HUES64 (cell line): ENCODE results near the gene PSENEN. TPM values are rescaled to one million over a fixed set of nuclear protein-coding genes. Genes with fewer than 3 reads are reported as not detected.

Experiments used
- H3K27ac ChIP-seq: 2 replicates; pipeline ENCODE4 v1.7.0; 2013; ENCODE audit warnings: low read depth, low read length, inconsistent platforms
- H3K27me3 ChIP-seq: 2 replicates; pipeline ENCODE4 v1.6.1; 2013; ENCODE audit warnings: mild to moderate bottlenecking, low read length; ENCODE audit not compliant: insufficient read depth
- H3K36me3 ChIP-seq: 2 replicates; pipeline ENCODE4 v1.6.1; 2013; ENCODE audit warnings: mild to moderate bottlenecking, low read length; ENCODE audit not compliant: insufficient read depth
- H3K4me1 ChIP-seq: 2 replicates; pipeline ENCODE4 v1.6.1; 2013; ENCODE audit warnings: mild to moderate bottlenecking, low read length, moderate library complexity; ENCODE audit not compliant: insufficient read depth
- H3K4me3 ChIP-seq: 2 replicates; pipeline ENCODE4 v1.5.1; 2013; ENCODE audit warnings: mild to moderate bottlenecking, low read length, moderate library complexity
- H3K9ac ChIP-seq: 2 replicates; pipeline ENCODE4 v1.6.1; 2013; ENCODE audit warnings: mild to moderate bottlenecking, low read depth, low read length
- H3K9me3 ChIP-seq: 2 replicates; pipeline ENCODE4 v1.6.1; 2013; ENCODE audit warnings: low read depth, low read length; ENCODE audit not compliant: insufficient read depth
- WGBS: fragments of 150-250, 120-280 bp; methylation state at CpG from one replicate; pipeline ENCODE4 v1.1.7; 2013; ENCODE audit warnings: missing lambda C conversion rate; 5-methylcytosine and 5-hydroxymethylcytosine counted together
- polyA plus RNA-seq, 2 experiments: library from polyadenylated mRNA; stranded (reverse); fragments of 50-300 nt; gene quantifications; one replicate each; pipeline ENCODE4 v1.2.3, GENCODE V29; 2013

Gene PSENEN, protein sequence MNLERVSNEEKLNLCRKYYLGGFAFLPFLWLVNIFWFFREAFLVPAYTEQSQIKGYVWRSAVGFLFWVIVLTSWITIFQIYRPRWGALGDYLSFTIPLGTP
- 54.2 TPM for polyA plus RNA-seq (2013, experiment 1 of 2)
- polyA plus RNA-seq (2013, experiment 2 of 2) = 56.0 TPM

DNA sequence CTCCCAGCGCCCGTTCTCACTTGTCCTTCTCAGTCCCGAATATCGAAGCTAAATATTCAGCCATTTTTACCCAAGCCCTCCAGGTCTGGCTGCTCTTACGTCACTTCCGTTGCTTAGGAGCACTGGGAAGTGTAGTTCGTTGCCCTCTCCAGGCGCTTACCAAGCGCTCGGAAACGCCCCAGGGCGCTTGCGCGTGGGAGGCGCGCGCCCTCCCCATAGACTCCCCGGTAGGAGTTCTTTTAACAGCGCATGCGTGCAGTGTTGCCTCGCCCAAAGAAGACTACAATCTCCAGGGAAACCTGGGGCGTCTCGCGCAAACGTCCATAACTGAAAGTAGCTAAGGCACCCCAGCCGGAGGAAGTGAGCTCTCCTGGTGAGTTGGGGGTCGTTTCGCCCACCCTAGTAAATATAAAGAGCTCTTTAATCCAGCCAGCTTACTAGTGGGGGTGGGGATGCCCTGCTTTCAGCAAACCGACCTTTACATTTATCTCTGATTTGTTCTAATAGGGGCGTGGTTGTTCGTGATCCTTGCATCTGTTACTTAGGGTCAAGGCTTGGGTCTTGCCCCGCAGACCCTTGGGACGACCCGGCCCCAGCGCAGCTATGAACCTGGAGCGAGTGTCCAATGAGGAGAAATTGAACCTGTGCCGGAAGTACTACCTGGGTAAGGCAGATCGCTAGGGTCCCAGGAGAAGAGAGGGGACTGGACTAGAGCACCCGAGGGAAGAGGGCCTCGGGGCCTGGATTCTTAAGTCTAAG lies at the start of gene PSENEN, which contains the start of gene U2AF1L4:
TSS of gene PSENEN (plus strand) at position 324 of the 759 bp plus-strand sequence. CDS start at position 604, 280 bp downstream.
TSS of gene U2AF1L4 (minus strand) at position 91 of the 759 bp plus-strand sequence. CDS start at position 64, 27 bp downstream.
- no peaks in the 10 kb centered on the region; the same call in 1 of the 2 replicates for H3K4me1 ChIP-seq
- H3K27ac ChIP-seq = peak within 1 kb of the TSS; percentile 98
- H3K27me3 ChIP-seq = no peaks in the 10 kb centered on the region
- peak within 1 kb of the TSS; percentile 78 for H3K9ac ChIP-seq
- peak within 1 kb of the TSS; percentile 72 for H3K4me3 ChIP-seq
- no peaks in the 10 kb centered on the region for H3K9me3 ChIP-seq
- H3K36me3 ChIP-seq = peaks cover 9% of the 10 kb centered on the region
- WGBS = under 1% methylated on average over 40 of the region's 40 CpGs

DNA sequence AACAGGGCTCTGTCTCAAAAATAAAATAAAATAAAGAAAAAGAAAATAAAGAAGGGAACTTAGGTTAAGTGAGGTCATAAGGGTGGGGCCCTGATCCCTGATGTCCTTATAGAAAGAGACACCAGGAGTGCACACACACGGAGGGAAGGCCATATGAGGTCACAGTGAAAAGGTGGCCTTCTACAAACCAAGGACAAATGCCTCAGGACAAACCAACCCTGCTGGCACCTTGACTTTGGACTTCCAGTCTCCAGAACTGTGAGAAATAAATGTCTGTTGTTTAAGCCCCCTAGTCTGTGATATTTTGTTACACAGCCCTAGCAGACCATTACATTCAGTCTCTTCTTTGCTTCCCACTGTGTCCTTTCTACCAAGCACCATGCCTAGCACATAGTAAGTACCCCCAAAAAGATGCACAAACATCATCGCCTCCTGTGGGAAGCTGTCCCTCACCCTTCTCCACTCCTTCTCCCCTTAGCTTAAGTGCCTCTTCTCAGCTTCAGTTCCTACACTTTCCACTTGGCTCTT lies 49.5 kb upstream of the PSENEN start:
- H3K4me3 ChIP-seq = no peak overlapping the region
- no peaks in the 10 kb centered on the region for H3K27me3 ChIP-seq
- no peak overlapping the region for H3K27ac ChIP-seq
- no peaks in the 10 kb centered on the region for H3K9me3 ChIP-seq
- no peaks in the 10 kb centered on the region for H3K4me1 ChIP-seq
- no peaks in the 10 kb centered on the region for H3K36me3 ChIP-seq
- H3K9ac ChIP-seq = no peak overlapping the region
- 89% methylated on average over 2 of the region's 2 CpGs for WGBS

DNA sequence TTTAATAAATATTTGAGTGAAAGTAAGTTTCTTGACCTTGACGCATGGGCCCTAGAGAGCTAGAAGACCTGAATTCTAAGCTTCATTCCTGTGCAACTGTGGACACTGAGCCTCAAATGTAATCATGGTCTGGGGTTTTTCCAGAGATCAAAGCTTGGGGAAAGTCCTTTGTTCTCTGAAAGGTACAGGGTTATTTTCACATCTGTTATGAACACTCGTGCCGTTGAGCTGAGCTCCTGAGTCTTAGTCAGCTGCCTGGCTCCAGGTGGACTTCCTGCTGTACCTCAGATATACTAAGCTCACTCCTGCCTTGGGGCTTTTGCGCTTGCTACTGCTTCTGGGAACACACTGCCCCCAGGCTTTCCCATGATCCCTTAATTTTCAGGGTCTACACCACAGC lies 48.6 kb upstream of the PSENEN start:
- no peak overlapping the region for H3K9ac ChIP-seq

DNA sequence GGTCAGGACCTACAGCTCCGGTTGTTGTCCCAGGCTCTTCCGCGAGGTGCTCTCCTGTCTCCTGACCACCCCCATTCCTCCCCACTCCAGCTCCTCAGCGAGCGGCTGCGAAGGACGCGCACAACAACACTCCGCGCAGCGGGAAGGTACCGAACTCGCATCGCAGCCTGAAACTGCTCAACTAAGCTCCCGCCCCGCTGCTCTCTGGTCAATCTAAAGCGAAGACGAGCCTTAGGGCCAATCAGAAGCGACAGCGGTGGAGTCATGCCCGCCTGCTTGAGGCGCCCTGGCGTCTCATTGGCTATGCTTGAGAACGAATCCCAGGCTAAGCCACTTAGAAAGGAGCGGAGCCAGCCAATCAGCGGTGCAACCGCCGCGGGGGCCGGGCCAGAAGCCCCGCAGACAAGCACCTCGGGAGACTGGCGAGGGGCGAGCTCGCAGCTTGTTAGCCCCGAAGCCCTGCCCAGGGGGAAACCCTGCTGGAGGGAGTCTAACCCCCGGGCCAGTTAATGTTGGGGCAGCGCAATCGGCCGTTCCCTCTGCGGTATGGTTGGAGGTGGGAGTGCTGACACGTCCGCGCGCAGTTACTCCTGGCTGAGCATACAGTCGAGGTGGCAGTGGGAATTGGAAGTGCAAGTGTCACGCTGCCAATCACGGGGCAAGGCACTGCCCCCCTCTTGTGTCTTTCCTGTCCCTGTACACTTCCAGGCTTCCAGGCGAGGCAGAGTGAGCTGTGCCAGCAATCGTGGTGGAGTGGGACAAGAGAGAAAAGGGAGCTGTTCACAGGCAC lies 43.0 kb upstream of the PSENEN start:
- H3K9ac ChIP-seq = peak overlapping the region; percentile 21; the same call in 1 of the 2 replicates
- H3K27me3 ChIP-seq = peaks cover 28% of the 10 kb centered on the region
- 1% methylated on average over 50 of the region's 50 CpGs for WGBS
- H3K27ac ChIP-seq = no peak overlapping the region
- H3K4me1 ChIP-seq = no peaks in the 10 kb centered on the region; the same call in 1 of the 2 replicates
- H3K4me3 ChIP-seq = peak overlapping the region; percentile 73
- no peaks in the 10 kb centered on the region for H3K9me3 ChIP-seq
- H3K36me3 ChIP-seq = no peaks in the 10 kb centered on the region

More for the DNA sequence above, 48.6 kb upstream of the PSENEN start:
- Histone ChIP-seq H3K36me3 (no peaks in the 10 kb centered on the region), H3K27ac (no peak overlapping the region), H3K27me3 (no peaks in the 10 kb centered on the region), H3K4me3 (no peak overlapping the region), H3K9me3 (no peaks in the 10 kb centered on the region), H3K4me1 (no peaks in the 10 kb centered on the region)
- WGBS = 87% methylated on average over 4 of the region's 4 CpGs

DNA sequence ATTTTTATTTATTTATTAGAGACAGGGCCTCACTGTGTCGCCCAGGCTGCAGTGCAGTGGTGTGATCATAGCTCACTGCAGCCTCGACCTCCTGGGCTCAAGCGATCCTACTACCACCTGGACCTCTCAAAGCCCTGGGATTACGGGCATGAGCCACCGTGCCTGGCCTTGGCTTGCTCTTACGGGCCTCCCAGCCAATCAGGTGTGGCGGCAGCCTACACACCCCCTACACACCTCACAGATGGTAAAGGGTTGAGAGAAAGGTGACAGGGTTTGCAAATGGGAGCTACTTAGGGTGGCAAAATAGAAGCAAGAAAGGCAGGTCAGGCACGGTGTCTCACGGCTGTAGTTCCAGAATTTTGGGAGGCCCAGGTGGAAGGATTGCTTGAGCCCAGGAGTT lies 42.1 kb upstream of the PSENEN start:
- Histone ChIP-seq H3K27ac (no peak overlapping the region), H3K36me3 (no peaks in the 10 kb centered on the region), H3K9me3 (no peaks in the 10 kb centered on the region), H3K4me3 (no peak overlapping the region), H3K9ac (no peak overlapping the region), H3K27me3 (peaks cover 28% of the 10 kb centered on the region), H3K4me1 (no peaks in the 10 kb centered on the region; the same call in 1 of the 2 replicates)
- 59% methylated on average over 7 of the region's 9 CpGs for WGBS

DNA sequence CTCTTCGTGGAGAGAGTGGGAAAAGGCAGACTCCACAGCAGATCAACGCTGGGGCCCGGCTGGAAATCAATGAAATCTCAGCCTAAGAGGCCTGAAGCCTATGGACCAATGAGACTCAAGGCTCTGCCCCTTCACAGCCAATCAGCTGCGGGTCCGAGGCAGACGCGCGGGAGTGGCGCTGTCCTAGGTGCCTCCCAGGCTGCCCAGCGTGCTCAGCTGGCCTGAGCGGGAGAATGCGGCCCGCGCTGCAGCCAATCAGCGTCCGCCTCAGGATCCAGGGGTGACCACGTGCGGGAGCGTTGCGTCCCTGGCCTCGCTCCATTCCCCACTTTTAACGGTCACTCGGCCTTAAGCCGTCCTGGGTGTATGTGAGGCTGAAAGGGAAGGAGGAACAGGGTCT lies 41.2 kb upstream of the PSENEN start, which contains the start of gene ZBTB32:
TSS of gene ZBTB32 (plus strand) at position 341 of the 400 bp plus-strand sequence. CDS start 10,069 bp downstream, outside the sequence.
- Histone ChIP-seq H3K4me3 (no peak within 1 kb of the TSS), H3K4me1 (no peaks in the 10 kb centered on the region; the same call in 1 of the 2 replicates), H3K36me3 (no peaks in the 10 kb centered on the region), H3K9ac (no peak within 1 kb of the TSS), H3K27ac (no peak within 1 kb of the TSS), H3K27me3 (peaks cover 28% of the 10 kb centered on the region), H3K9me3 (no peaks in the 10 kb centered on the region)
- 32% methylated on average over 24 of the region's 24 CpGs for WGBS

DNA sequence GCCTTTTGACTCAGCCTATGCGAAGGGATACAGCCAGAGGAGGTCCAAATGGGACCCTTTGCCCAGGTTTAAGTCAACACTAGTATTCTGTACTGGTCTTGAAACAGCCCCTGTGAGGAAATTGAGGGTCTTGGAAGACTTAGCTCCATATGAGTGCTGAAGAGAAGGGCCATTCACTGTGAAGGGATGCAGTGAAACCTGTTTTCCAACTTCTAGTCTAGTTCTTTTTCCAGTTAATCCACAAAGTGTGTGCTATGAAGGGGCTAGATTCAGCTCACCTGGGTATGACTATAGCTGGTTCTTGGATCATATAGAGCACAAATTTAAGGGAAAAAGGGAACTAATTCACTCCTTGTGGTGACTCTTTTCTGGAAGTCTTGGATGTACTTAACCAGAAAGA lies 37.1 kb upstream of the PSENEN start:
- H3K9me3 ChIP-seq = no peaks in the 10 kb centered on the region
- peaks cover 5% of the 10 kb centered on the region; the same call in 1 of the 2 replicates for H3K4me1 ChIP-seq
- peaks cover 19% of the 10 kb centered on the region for H3K27me3 ChIP-seq
- H3K4me3 ChIP-seq = no peak overlapping the region
- WGBS = 93% methylated on average over 1 of the region's 1 CpG
- no peak overlapping the region for H3K9ac ChIP-seq
- no peaks in the 10 kb centered on the region for H3K36me3 ChIP-seq
- no peak overlapping the region for H3K27ac ChIP-seq

DNA sequence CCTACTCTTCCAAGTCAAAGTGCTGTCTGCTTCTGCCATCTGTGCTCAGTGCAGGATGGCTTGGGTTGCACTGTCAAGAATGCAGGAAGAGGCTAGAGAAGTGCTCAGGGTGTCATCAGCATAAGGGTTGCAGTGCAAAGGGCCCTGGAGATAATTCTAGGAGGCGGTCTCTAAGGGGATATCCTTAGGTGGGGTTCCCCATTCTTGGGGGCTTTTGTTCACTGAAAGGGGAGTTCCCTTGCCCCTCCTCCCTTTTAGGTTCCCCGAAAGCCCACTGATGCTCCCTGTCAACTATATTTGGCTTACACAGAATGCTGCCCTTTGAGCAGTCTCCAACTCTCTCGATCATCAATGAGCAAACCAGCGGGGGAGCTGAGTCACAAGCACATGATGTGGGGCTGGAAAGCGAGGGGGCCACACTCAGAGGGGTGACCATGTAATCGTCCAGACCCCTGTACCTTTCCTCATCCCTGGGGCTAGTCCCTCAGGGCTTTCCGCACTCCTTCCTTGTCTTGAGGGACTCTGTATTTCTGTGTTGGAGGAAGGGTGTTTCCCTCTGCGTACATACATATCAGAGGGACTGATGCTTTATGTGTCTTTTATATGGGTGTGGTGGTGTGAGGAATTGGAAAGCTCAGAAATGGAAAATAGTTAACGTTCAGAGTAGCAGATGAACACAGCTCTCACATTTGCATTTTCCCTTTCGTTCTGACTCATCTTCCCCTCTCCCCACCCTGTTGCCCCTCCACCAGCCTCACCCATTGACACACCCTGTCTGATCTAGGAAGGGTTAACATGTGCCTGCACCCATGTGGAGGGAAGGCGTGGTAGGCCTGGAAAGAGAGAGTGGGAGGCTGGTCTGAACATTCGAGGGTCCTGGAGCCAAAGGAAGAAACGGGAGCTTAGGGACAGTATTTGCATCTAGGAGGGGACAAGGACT lies 34.4 kb upstream of the PSENEN start:
- Histone ChIP-seq H3K27ac (no peak overlapping the region), H3K4me3 (no peak overlapping the region), H3K27me3 (peaks cover 4% of the 10 kb centered on the region; the same call in 1 of the 2 replicates), H3K36me3 (no peaks in the 10 kb centered on the region), H3K4me1 (peaks cover 21% of the 10 kb centered on the region), H3K9me3 (no peaks in the 10 kb centered on the region), H3K9ac (no peak overlapping the region)
- WGBS = 40% methylated on average over 13 of the region's 13 CpGs

DNA sequence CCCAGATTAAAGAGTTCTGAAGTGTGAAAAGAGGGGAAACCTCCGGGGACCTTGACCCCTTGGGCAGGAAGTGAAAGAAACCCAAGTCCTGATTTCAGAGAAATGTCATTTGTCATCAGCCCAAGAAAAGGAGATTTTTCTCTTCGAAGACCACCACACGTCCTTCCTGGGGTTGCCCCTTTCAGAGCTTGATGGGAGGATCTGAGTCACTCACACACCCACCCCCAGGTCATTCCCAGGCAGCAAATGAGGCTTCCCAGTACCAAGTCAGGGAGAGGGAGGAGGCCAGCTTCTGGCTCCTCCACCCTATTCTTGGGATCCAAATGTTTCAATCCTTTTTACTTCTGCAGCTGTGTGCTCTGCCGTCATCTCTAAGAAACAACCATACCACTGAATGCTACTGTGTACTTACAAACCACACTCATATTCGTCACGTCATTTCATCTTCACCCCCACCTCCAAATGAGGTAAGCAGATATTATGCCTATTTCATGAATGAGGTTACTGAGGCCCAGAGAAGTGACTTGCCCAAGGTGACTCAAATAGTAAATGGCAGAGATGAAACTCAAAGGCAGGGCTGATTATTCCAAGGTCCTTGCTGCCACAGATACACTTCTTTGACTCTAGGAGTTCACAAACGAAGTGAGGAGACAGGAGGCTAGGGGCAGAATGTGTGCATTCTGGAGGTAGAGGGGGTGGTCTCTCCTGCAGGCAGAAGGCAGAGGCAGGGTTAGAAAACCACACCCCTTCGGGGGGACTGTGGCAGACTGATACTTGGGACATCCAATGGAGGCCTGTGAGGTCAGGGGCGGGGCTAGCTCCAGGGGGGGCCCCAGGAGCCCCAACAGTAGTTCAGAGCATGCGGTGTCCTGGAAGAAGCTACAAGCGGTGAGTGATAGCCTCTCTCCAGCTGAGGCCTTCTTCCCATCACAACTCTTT lies 32.6 kb upstream of the PSENEN start:
- no peak overlapping the region for H3K27ac ChIP-seq
- 83% methylated on average over 11 of the region's 11 CpGs for WGBS

More for the DNA sequence above, 32.6 kb upstream of the PSENEN start:
- peaks cover 21% of the 10 kb centered on the region for H3K4me1 ChIP-seq
- no peak overlapping the region for H3K4me3 ChIP-seq
- H3K9ac ChIP-seq = no peak overlapping the region
- H3K27me3 ChIP-seq = peaks cover 4% of the 10 kb centered on the region; the same call in 1 of the 2 replicates
- no peaks in the 10 kb centered on the region for H3K36me3 ChIP-seq
- no peaks in the 10 kb centered on the region for H3K9me3 ChIP-seq
